Activated naive CD4-positive, alpha-beta T cell treated with anti-CD3 and anti-CD28 coated beads for 36 hours (primary cell): ENCODE data around the gene TTC34. TPM values are rescaled to one million over a fixed set of nuclear protein-coding genes. Genes with fewer than 3 reads are reported as not detected.
"Not testable (repeated sequence)": the region's sequence is repeated elsewhere in the genome, so short reads cannot be mapped to it uniquely, and the experiment has no call there.

Source experiments
- CTCF ChIA-PET: fragments of 350-600 bp; sonication (Branson Sonifier 250); formaldehyde crosslinking; loops from one replicate; lab custom pipeline; 2021; ENCODE audit warnings: antibody characterized with exemption; lab: Charles Lee
- DNase-seq: peaks from one replicate; pipeline ENCODE4 v3.0.0-alpha.2; 2020
- H3K27ac Mint-ChIP-seq: one replicate; pipeline ENCODE4 v1.8.0; 2021; ENCODE audit warnings: mild to moderate bottlenecking, mixed read lengths
- H3K27me3 Mint-ChIP-seq: one replicate; pipeline ENCODE4 v1.8.0; 2021; ENCODE audit warnings: low read depth, mixed read lengths
- H3K36me3 Mint-ChIP-seq: one replicate; pipeline ENCODE4 v1.8.0; 2021; ENCODE audit warnings: low read depth, mixed read lengths
- H3K4me1 Mint-ChIP-seq: one replicate; pipeline ENCODE4 v1.8.0; 2021; ENCODE audit warnings: low read depth, mixed read lengths
- H3K4me3 Mint-ChIP-seq: one replicate; pipeline ENCODE4 v1.8.0; 2021; ENCODE audit warnings: mild to moderate bottlenecking, moderate library complexity, mixed read lengths
- H3K9me3 Mint-ChIP-seq: one replicate; pipeline ENCODE4 v1.8.0; 2021; ENCODE audit warnings: mixed read lengths
- intact Hi-C: fragments of 100-400 bp; cut with micrococcal nuclease; formaldehyde crosslinking; loops from one replicate; pipeline ENCODE4 v1.15.1; 2023
- total RNA-seq, 2 experiments: library from RNA; stranded (reverse); gene quantifications; one replicate each; pipeline ENCODE4 v1.2.3, GENCODE V29; 2021

Gene TTC34
- total RNA-seq, 2 experiments from 2014 or later: 0.91 to 1.1 TPM

- intact Hi-C loops, H3K27ac Mint-ChIP-seq, H3K36me3 Mint-ChIP-seq, H3K4me3 Mint-ChIP-seq, CTCF ChIA-PET, H3K9me3 Mint-ChIP-seq, DNase-seq: not testable (repeated sequence)
- peaks cover 34% of the 10 kb centered on the region for H3K27me3 Mint-ChIP-seq
- H3K4me1 Mint-ChIP-seq: peaks cover 21% of the 10 kb centered on the region
Measured at GRCh38 chr1:2625748-2626147, 175.7 kb downstream of the TTC34 start.

GRCh38 chr1:2625311-2625710, 176.2 kb downstream of the TTC34 start:
- H3K4me1 Mint-ChIP-seq: peaks cover 16% of the 10 kb centered on the region
- H3K27ac Mint-ChIP-seq: no peak overlapping the region
- CTCF ChIA-PET: no interaction called here
- intact Hi-C loops: no loop called here
- DNase-seq: no peak
- peaks cover 6% of the 10 kb centered on the region for H3K9me3 Mint-ChIP-seq
- H3K27me3 Mint-ChIP-seq: peaks cover 30% of the 10 kb centered on the region
- no peaks in the 10 kb centered on the region for H3K36me3 Mint-ChIP-seq
- H3K4me3 Mint-ChIP-seq: no peak overlapping the region

GRCh38 chr1:2624735-2625300, 176.7 kb downstream of the TTC34 start:
- CTCF ChIA-PET: no interaction called here

GRCh38 chr1:2623571-2624337, 177.7 kb downstream of the TTC34 start:
- Mint-ChIP-seq H3K9me3 (peaks cover 10% of the 10 kb centered on the region), H3K36me3 (no peaks in the 10 kb centered on the region), H3K27me3 (peaks cover 21% of the 10 kb centered on the region), H3K4me1 (peaks cover 12% of the 10 kb centered on the region), H3K4me3 (no peak overlapping the region), H3K27ac (no peak overlapping the region)
- intact Hi-C loops: no loop called here
- no peak for DNase-seq
- CTCF ChIA-PET: interaction anchor here (0.6 to 0.7 kb wide), 2 partner anchors 20 to 40 kb away, joined by 3 read pairs; no protein-coding TSS in a partner anchor

More at GRCh38 chr1:2624735-2625300, 176.7 kb downstream of the TTC34 start:
- no peak overlapping the region for H3K27ac Mint-ChIP-seq
- peaks cover 8% of the 10 kb centered on the region for H3K9me3 Mint-ChIP-seq
- H3K4me3 Mint-ChIP-seq: no peak overlapping the region
- H3K4me1 Mint-ChIP-seq: peaks cover 13% of the 10 kb centered on the region
- intact Hi-C loops: no loop called here
- peaks cover 25% of the 10 kb centered on the region for H3K27me3 Mint-ChIP-seq
- no peak for DNase-seq
- no peaks in the 10 kb centered on the region for H3K36me3 Mint-ChIP-seq

DNA sequence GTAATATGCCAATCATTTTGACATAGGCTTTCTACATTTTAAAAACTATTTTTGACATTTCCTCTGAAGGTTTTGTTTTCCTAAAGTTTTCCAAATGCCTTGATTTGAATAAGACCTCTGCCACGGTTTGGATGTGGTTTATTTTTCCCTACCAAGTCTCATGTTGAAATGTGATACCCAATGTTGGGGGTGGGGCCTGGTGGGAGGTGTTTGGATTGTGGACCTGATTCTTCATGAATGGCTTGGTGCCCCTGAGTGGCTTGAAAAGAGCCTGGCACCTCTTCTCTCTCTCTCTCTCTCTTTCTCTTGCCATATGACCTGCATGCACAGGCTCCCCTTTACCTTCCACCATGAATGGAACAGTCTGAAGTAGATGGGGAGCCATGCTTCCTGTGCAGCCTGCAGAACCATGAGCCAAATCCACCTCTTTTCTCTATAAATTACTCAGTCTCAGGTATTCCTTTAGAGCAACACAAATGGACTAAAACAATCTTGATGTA, 183.5 kb downstream of the TTC34 start:
- Mint-ChIP-seq H3K4me3 (no peak overlapping the region), H3K27ac (no peak overlapping the region), H3K27me3 (no peaks in the 10 kb centered on the region), H3K4me1 (peaks cover 9% of the 10 kb centered on the region), H3K36me3 (no peaks in the 10 kb centered on the region), H3K9me3 (peaks cover 32% of the 10 kb centered on the region)
- intact Hi-C loops: no loop called here
- CTCF ChIA-PET: no interaction called here
- no peak for DNase-seq

GRCh38 chr1:2614145-2614544, 187.3 kb downstream of the TTC34 start:
- H3K4me3 Mint-ChIP-seq: no peak overlapping the region
- no peak for DNase-seq
- no peaks in the 10 kb centered on the region for H3K36me3 Mint-ChIP-seq
- H3K27ac Mint-ChIP-seq: no peak overlapping the region
- no peaks in the 10 kb centered on the region for H3K27me3 Mint-ChIP-seq
- intact Hi-C loops: no loop called here
- H3K4me1 Mint-ChIP-seq: peaks cover 4% of the 10 kb centered on the region
- peaks cover 21% of the 10 kb centered on the region for H3K9me3 Mint-ChIP-seq
- CTCF ChIA-PET: interaction anchor here (1.2 kb wide), 1 partner anchor 9 kb away, joined by 3 read pairs; no protein-coding TSS in a partner anchor

DNA sequence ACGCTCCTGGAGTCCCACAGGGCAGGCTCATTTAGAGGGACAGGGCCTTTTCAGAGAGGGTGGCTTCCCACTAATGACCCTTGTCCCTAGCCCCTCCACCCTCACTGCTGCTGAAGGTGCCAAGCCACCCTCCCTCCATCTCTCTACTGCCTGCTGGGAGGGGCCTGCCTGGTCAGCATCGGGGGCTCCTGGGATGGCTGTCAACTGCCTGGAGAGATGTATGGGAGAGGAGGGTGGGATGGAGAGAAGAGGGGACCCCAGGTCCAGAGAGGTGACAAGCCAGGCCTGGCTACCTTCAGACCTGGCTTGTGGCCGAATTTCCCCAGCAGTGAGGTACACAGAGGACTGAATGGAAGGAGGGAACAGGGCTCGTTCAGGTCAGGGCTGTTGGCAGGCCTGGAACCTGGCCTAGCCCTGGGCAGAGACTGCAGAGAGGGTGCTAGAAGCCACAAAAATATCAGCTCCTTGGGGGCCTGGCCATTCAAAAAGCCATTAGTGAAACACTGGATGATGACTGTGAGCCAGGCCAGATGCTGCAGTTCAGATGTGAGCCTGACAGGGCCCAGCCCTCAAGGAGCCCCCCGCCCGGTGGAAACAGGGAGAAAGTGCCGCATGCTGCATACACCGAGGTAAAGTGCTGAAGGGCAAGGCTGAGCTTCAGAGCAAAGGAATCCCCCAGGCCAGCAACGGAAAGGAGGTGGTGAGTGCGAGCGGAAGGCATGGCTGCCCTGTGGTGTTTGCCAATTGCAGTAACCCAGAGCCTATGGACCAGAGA, 188.7 kb downstream of the TTC34 start:
- CTCF ChIA-PET: no interaction called here
- Mint-ChIP-seq H3K27ac (no peak overlapping the region), H3K4me3 (no peak overlapping the region), H3K4me1 (peaks cover 4% of the 10 kb centered on the region), H3K27me3 (no peaks in the 10 kb centered on the region), H3K9me3 (peaks cover 21% of the 10 kb centered on the region), H3K36me3 (no peaks in the 10 kb centered on the region)
- intact Hi-C loops: no loop called here
- no peak for DNase-seq

DNA sequence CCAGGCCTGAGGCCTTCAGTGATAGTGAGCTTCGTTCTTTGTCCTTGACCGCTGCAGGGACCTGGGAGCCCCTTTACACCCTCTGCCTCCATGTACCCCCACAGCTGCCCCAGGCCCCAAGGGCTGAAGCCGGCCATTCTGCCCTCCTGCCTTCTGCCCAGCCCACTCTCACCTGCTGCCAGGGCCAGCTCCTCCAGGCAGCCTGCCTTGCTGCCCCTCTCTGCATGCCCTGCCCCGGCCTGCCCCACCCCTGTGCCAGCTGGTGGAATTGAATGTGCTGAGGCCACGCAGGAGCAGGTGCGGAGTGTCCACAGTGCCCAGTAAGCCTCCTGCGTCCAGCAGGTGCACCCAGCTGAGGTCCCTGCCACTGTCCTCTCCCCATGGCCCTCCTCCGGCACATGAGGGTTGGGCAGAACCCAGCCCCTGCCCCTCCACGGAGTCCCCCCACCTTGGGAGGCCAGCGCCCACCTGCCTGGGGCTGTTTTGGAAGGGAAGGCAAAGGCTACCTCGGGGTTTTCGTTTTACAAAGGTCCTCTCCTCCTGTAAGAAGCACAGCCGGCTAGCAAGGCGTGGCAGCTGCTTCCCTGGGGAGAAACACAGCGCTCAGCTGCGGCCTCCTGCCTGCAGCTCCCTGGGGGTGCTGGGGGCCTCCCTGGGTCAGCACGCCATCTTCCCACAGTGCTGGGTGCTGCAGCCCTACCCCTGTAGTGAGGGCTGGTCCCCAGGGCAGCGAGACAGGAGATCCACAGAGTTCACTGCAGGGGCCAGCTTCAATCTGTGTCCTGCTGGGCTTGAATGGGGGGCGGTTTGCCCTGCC, 189.7 kb downstream of the TTC34 start:
- CTCF ChIA-PET: no interaction called here
- no peak for DNase-seq
- Mint-ChIP-seq H3K27ac (no peak overlapping the region), H3K36me3 (no peaks in the 10 kb centered on the region), H3K27me3 (no peaks in the 10 kb centered on the region), H3K4me3 (no peak overlapping the region), H3K4me1 (peaks cover 4% of the 10 kb centered on the region), H3K9me3 (peaks cover 21% of the 10 kb centered on the region)
- intact Hi-C loops: no loop called here

DNA sequence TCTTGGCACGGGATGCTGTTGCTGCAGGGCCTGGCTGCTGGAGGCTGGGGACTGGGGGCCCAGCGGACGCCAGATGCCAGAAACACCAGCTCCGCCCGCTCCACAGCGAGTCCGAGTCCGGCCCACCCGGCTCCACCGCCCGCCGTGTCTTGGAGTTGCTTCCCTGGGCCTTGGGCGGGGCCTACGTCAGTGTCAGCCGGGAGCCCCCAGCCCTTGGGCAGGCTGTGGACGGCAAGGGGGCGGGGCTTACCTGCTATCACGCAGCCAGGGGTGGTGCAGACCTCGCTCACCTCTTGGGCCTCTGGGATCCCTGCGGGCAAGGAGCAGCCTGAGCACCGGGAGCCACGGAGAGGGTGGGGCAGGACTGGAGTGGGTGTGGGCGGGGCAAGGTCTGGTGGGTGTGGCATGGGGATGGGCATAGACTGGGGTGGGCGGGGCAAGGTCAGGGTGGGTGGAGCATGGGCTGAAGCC, 190.4 kb downstream of the TTC34 start:
- DNase-seq: peak; percentile 36
- CTCF ChIA-PET: no interaction called here
- Mint-ChIP-seq H3K27ac (no peak overlapping the region), H3K4me1 (no peaks in the 10 kb centered on the region), H3K9me3 (peaks cover 15% of the 10 kb centered on the region), H3K36me3 (no peaks in the 10 kb centered on the region), H3K4me3 (no peak overlapping the region), H3K27me3 (no peaks in the 10 kb centered on the region)
- intact Hi-C loops: no loop called here

DNA sequence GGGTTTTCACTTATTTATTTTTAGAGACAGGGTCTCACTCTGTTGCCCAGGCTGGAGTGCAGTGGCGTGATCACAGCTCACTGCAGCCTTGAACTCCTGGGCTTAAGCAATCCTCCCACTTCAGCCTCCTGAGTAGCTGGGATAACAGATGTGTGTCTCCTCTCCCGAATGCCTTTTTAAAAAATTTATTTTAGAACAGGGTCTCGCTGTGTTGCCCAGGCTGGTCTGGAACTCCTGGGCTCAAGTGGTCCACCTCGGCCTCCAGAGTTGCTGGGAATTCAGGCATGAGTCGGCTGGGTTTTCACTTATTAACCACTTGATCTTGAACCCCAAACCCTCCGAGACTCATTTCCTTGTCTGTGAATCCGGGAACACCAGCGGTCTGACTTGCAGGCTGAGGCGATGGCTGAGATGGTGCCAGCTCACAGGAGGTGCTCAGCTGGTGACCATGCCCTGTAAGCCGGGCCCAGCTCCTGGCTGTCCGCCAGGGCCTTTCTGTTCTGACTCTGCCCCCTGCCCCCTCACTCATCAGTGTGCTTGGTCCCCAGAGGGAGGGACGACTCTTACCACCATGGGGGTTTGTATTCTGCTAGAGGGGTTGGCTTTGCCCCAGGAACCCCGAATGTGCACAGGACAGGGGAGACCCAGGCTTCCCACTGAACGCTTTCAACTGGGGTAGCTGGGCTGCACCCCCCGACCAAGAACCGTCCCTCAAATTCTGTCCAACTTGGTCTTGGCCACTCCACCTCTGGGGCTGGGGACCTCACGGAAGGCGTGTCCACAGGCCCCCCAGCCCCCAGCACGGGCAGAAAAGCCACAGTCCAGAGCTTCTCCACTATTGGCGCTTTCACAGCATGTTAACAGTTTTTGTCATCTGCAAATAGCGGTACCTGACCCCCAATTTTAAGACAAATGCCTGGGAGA, 191.2 kb downstream of the TTC34 start:
- Mint-ChIP-seq H3K36me3 (no peaks in the 10 kb centered on the region), H3K9me3 (peaks cover 11% of the 10 kb centered on the region), H3K4me1 (no peaks in the 10 kb centered on the region), H3K4me3 (no peak overlapping the region), H3K27ac (no peak overlapping the region), H3K27me3 (no peaks in the 10 kb centered on the region)
- CTCF ChIA-PET: no interaction called here
- DNase-seq: no peak
- intact Hi-C loops: no loop called here
